ENCODE data around the gene PTPN12.
"Not testable (repeated sequence)": the region's sequence is repeated elsewhere in the genome, so short reads cannot be mapped to it uniquely, and the experiment has no call there.

The PTPN12 gene

GRCh38 chr7:77631820-77632219, 94.7 kb downstream of the PTPN12 start:
- H3K9me3 ChIP-seq (ENCODE audit: low read length) = no peaks in the 10 kb centered on the region
- H3K36me3 ChIP-seq (ENCODE audit: insufficient read depth, low read length) = peaks cover 76% of the 10 kb centered on the region
- no peaks in the 10 kb centered on the region for H3K4me1 ChIP-seq (ENCODE audit: insufficient read depth, low read length)
- no peak overlapping the region for H2AFZ ChIP-seq (ENCODE audit: low read depth, low read length)
- no peak overlapping the region for H3K4me3 ChIP-seq (ENCODE audit: low read length)
- no peaks in the 10 kb centered on the region for H3K27me3 ChIP-seq (ENCODE audit: insufficient read depth, low read length)

DNA sequence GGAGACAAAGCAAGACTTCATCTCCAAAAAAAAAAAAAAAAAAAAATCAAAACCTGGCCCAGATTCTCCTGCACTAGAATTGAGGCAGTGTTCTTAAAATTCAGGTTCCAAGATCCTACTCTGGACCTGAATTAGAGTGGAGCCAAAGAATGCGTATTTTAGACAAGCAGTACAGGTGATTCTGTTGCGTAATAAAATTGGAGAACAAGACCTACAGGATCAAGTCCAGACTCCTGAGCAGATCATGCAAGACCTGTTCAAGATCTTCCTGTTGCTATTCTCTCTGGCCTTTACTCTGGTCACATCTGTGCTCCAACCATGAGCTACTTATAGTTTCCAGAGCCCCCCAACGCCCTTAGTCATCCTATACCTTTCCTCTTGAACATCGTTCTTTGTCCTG, 107.7 kb downstream of the PTPN12 start:
- Histone ChIP-seq H3K36me3 (ENCODE audit: insufficient read depth, low read length) (peaks cover 52% of the 10 kb centered on the region), H3K4me3 (ENCODE audit: low read length) (no peak overlapping the region)

GRCh38 chr7:77648742-77649338, 111.7 kb downstream of the PTPN12 start:
- H3K4me1 ChIP-seq (ENCODE audit: insufficient read depth, low read length) = peaks cover 3% of the 10 kb centered on the region
- no peaks in the 10 kb centered on the region for H3K9me3 ChIP-seq (ENCODE audit: low read length)
- H2AFZ ChIP-seq (ENCODE audit: low read depth, low read length) = no peak overlapping the region
- H3K36me3 ChIP-seq (ENCODE audit: insufficient read depth, low read length) = peaks cover 29% of the 10 kb centered on the region
- H3K27me3 ChIP-seq (ENCODE audit: insufficient read depth, low read length) = no peaks in the 10 kb centered on the region
- H3K4me3 ChIP-seq (ENCODE audit: low read length) = no peak overlapping the region

More for the DNA sequence above, 107.7 kb downstream of the PTPN12 start:
- Histone ChIP-seq H3K4me1 (ENCODE audit: insufficient read depth, low read length) (peaks cover under 1% of the 10 kb centered on the region), H2AFZ (ENCODE audit: low read depth, low read length) (no peak overlapping the region), H3K27me3 (ENCODE audit: insufficient read depth, low read length) (no peaks in the 10 kb centered on the region), H3K9me3 (ENCODE audit: low read length) (no peaks in the 10 kb centered on the region)

GRCh38 chr7:77649716-77650349, 112.7 kb downstream of the PTPN12 start:
- Histone ChIP-seq H3K4me3 (ENCODE audit: low read length) (no peak overlapping the region), H2AFZ (ENCODE audit: low read depth, low read length) (no peak overlapping the region), H3K27me3 (ENCODE audit: insufficient read depth, low read length) (no peaks in the 10 kb centered on the region), H3K36me3 (ENCODE audit: insufficient read depth, low read length) (peaks cover 26% of the 10 kb centered on the region), H3K9me3 (ENCODE audit: low read length) (no peaks in the 10 kb centered on the region), H3K4me1 (ENCODE audit: insufficient read depth, low read length) (peaks cover 3% of the 10 kb centered on the region)

- H3K36me3 ChIP-seq (ENCODE audit: insufficient read depth, low read length) = peaks cover 29% of the 10 kb centered on the region
Observed at GRCh38 chr7:77651575-77652162, 114.6 kb downstream of the PTPN12 start.

GRCh38 chr7:77652826-77653225, 115.7 kb downstream of the PTPN12 start:
- H2AFZ ChIP-seq (ENCODE audit: low read depth, low read length); H3K4me1 ChIP-seq (ENCODE audit: insufficient read depth, low read length); H3K9me3 ChIP-seq (ENCODE audit: low read length); H3K4me3 ChIP-seq (ENCODE audit: low read length); H3K27me3 ChIP-seq (ENCODE audit: insufficient read depth, low read length): not testable (repeated sequence)
- H3K36me3 ChIP-seq (ENCODE audit: insufficient read depth, low read length) = peaks cover 32% of the 10 kb centered on the region

More at GRCh38 chr7:77651575-77652162, 114.6 kb downstream of the PTPN12 start:
- Histone ChIP-seq H3K4me1 (ENCODE audit: insufficient read depth, low read length) (peaks cover 3% of the 10 kb centered on the region), H2AFZ (ENCODE audit: low read depth, low read length) (no peak overlapping the region), H3K27me3 (ENCODE audit: insufficient read depth, low read length) (no peaks in the 10 kb centered on the region), H3K4me3 (ENCODE audit: low read length) (no peak overlapping the region), H3K9me3 (ENCODE audit: low read length) (no peaks in the 10 kb centered on the region)

DNA sequence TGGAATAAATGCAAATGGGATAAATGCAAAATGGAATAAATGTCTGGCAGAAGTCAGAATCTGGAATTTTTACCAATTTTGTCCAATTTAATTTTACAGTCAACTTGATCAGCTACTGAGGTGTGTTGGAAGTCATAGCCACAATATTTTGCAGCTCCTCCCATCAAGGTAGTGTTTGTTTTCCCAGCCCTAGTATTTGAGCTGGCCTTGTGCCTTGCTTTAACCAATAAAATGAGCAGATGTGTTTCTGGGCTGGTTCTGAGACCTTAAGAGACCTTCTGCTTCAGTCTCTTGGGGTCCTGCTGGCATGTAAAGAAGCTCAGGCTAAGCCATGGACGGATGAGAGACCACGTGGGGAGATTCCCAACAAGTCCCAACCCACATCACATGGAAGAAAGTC, 116.5 kb downstream of the PTPN12 start:
- Histone ChIP-seq H3K9me3 (ENCODE audit: low read length) (no peaks in the 10 kb centered on the region), H2AFZ (ENCODE audit: low read depth, low read length) (no peak overlapping the region), H3K4me1 (ENCODE audit: insufficient read depth, low read length) (peaks cover 3% of the 10 kb centered on the region), H3K36me3 (ENCODE audit: insufficient read depth, low read length) (peaks cover 32% of the 10 kb centered on the region), H3K4me3 (ENCODE audit: low read length) (no peak overlapping the region), H3K27me3 (ENCODE audit: insufficient read depth, low read length) (no peaks in the 10 kb centered on the region)

GRCh38 chr7:77655356-77655755, 118.3 kb downstream of the PTPN12 start:
- H3K27me3 ChIP-seq (ENCODE audit: insufficient read depth, low read length) = no peaks in the 10 kb centered on the region
- H3K36me3 ChIP-seq (ENCODE audit: insufficient read depth, low read length) = peaks cover 32% of the 10 kb centered on the region
- H3K4me3 ChIP-seq (ENCODE audit: low read length) = no peak overlapping the region
- H3K4me1 ChIP-seq (ENCODE audit: insufficient read depth, low read length) = no peaks in the 10 kb centered on the region
- no peaks in the 10 kb centered on the region for H3K9me3 ChIP-seq (ENCODE audit: low read length)
- no peak overlapping the region for H2AFZ ChIP-seq (ENCODE audit: low read depth, low read length)

DNA sequence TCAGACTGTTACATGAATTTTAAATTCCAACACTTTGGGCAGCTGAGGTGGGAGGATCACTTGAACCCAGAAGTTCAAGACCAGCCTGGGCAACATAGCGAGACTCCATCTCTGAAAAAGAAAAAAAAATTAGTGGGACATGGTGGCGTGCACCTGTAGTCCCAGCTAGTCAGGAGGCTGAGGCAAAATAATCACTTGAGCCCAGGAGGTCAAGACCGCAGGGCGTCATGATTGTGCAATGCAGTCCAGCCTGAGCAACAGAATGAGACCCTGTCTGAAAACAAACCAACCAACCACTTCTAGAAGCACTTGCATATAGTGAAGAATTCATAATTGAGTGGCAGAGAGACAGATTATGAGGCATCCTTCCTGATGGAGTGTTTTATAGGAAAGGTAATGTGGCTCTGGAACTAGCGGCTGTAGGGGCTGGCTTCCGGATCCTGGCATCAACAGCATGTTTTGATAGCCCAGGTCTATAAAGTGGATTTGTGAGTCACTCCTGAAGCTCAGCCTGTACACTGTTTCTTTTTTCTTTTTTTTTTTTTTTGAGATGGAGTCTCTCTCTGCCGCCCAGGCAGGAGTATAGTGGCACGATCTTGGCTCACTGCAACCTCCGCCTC, 118.9 kb downstream of the PTPN12 start:
- no peak overlapping the region for H2AFZ ChIP-seq (ENCODE audit: low read depth, low read length)
- H3K4me3 ChIP-seq (ENCODE audit: low read length) = no peak overlapping the region
- no peaks in the 10 kb centered on the region for H3K9me3 ChIP-seq (ENCODE audit: low read length)
- peaks cover 32% of the 10 kb centered on the region for H3K36me3 ChIP-seq (ENCODE audit: insufficient read depth, low read length)
- H3K27me3 ChIP-seq (ENCODE audit: insufficient read depth, low read length) = no peaks in the 10 kb centered on the region
- H3K4me1 ChIP-seq (ENCODE audit: insufficient read depth, low read length) = no peaks in the 10 kb centered on the region

DNA sequence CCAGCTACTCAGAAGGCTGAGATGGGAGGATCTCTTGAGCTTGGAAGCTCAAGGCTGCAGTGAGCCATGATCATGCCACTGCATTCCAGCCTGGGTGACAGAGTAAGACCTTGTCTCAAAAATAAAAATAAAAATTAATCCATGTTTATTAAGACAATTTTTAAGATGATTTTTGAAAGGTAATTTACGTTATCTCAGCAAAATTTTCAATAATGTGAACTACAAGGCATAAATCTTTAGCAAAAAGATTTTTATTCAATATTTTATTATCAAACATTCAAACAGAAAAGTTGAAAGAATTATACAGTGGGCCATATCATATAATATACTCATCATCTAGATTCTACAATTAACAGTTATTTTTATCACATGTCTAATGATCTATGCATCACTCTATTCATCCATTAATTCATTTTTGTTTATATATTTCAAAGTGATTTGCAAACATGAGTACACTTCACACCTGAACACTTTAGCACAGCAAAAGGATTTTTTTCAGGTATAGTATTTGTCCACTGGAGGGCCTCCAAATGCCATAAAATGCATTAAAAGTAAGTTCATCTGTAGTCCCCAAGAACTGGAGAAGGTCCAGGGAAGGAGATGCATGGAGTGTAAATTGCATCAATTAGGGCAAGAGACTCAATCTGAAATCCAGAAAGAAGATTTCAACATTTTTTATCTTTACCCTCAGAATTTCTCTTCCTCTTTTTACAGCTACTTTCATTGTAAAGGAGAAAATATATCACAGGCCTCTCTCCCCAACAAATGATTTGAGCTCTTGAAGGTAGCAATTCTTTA, 120.5 kb downstream of the PTPN12 start:
- Histone ChIP-seq H3K4me1 (ENCODE audit: insufficient read depth, low read length) (no peaks in the 10 kb centered on the region), H3K9me3 (ENCODE audit: low read length) (no peaks in the 10 kb centered on the region), H3K36me3 (ENCODE audit: insufficient read depth, low read length) (peaks cover 29% of the 10 kb centered on the region), H2AFZ (ENCODE audit: low read depth, low read length) (no peak overlapping the region), H3K27me3 (ENCODE audit: insufficient read depth, low read length) (no peaks in the 10 kb centered on the region), H3K4me3 (ENCODE audit: low read length) (no peak overlapping the region)

- Histone ChIP-seq H2AFZ (ENCODE audit: low read depth, low read length) (no peak overlapping the region), H3K4me3 (ENCODE audit: low read length) (no peak overlapping the region), H3K9me3 (ENCODE audit: low read length) (no peaks in the 10 kb centered on the region), H3K4me1 (ENCODE audit: insufficient read depth, low read length) (no peaks in the 10 kb centered on the region), H3K36me3 (ENCODE audit: insufficient read depth, low read length) (peaks cover 22% of the 10 kb centered on the region), H3K27me3 (ENCODE audit: insufficient read depth, low read length) (no peaks in the 10 kb centered on the region)
Observed at GRCh38 chr7:77658928-77659327, 121.8 kb downstream of the PTPN12 start.

DNA sequence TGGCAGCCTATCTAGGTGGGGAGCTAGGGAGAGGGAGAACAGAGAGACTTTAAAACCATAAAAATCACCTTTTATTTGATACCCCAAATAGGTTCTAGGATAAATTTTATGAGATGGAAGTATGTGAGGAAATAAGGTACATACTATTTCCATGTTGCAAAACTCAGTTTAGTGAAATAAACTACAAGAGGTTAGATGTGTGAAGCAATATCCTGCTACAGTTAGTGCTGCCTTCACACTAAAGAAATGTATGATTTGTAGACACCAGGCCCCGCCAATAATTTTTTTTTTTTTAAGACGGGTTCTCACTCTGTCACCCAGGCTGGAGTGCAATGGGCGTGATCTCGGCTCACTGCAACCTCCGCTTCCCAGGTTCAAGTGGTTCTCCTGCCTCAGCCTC, 124.7 kb downstream of the PTPN12 start:
- H3K4me1 ChIP-seq (ENCODE audit: insufficient read depth, low read length) = no peaks in the 10 kb centered on the region
- peaks cover 7% of the 10 kb centered on the region for H3K36me3 ChIP-seq (ENCODE audit: insufficient read depth, low read length)
- no peak overlapping the region for H3K4me3 ChIP-seq (ENCODE audit: low read length)
- H3K9me3 ChIP-seq (ENCODE audit: low read length) = no peaks in the 10 kb centered on the region
- no peaks in the 10 kb centered on the region for H3K27me3 ChIP-seq (ENCODE audit: insufficient read depth, low read length)
- H2AFZ ChIP-seq (ENCODE audit: low read depth, low read length) = no peak overlapping the region

DNA sequence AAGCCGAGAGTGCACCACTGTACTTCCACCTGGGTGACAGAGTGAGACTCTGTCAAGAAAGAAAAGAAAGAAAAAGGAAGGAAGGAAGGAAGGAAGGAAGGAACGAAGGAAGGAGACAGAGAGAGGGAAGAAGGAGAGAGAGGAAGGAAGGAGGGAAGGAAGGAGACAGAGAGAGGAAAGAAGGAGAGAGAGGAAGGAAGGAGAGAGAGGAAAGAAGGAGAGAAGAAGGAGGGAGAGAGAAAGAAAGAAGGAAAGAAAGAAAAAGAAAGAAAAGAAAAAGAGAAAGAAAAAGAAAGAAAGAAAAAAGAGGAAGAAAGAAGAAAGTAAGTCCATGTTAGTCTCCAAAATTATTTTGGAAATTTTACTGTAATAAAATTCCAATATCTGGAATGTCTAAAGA, 125.8 kb downstream of the PTPN12 start:
- no peaks in the 10 kb centered on the region for H3K9me3 ChIP-seq (ENCODE audit: low read length)
- H2AFZ ChIP-seq (ENCODE audit: low read depth, low read length) = no peak overlapping the region
- H3K27me3 ChIP-seq (ENCODE audit: insufficient read depth, low read length) = no peaks in the 10 kb centered on the region
- H3K4me1 ChIP-seq (ENCODE audit: insufficient read depth, low read length) = no peaks in the 10 kb centered on the region
- no peak overlapping the region for H3K4me3 ChIP-seq (ENCODE audit: low read length)
- H3K36me3 ChIP-seq (ENCODE audit: insufficient read depth, low read length) = peaks cover 3% of the 10 kb centered on the region

All from neuron (in vitro differentiated cells).